GM23248 (cell line): ENCODE data around the gene C11orf71. TPM values are rescaled to one million over a fixed set of nuclear protein-coding genes. Genes with fewer than 3 reads are reported as not detected.
A peak's percentile ranks its signal among the peaks of the same experiment; 100 is the strongest.

Experiments
- DNase-seq: peaks from one replicate; pipeline ENCODE4 v3.0.0-alpha.2; 2015
- H2AFZ ChIP-seq: fragments of 200-600 bp; sonication (generic); 2 replicates; pipeline ENCODE4 v1.6.1; 2016; ENCODE audit warnings: antibody characterized with exemption
- H3F3A ChIP-seq: fragments of 200-600 bp; sonication (generic); 2 replicates; pipeline ENCODE4 v1.6.1; 2016; ENCODE audit warnings: mild to moderate bottlenecking, antibody characterized with exemption, mixed run types; ENCODE audit not compliant: insufficient read depth
- H3K27ac ChIP-seq: fragments of 200-600 bp; sonication (generic); 2 replicates; pipeline ENCODE4 v1.5.1; 2016; ENCODE audit warnings: mild to moderate bottlenecking
- H3K27me3 ChIP-seq: fragments of 200-600 bp; sonication (generic); replicated peaks from 2 replicates; pipeline ENCODE4 v1.6.1; 2016; ENCODE audit warnings: mild to moderate bottlenecking; ENCODE audit not compliant: insufficient read depth
- H3K36me3 ChIP-seq: fragments of 200-600 bp; sonication (generic); 2 replicates; pipeline ENCODE4 v1.6.1; 2016; ENCODE audit warnings: low read depth, mild to moderate bottlenecking
- H3K4me1 ChIP-seq: fragments of 200-600 bp; sonication (generic); 2 replicates; pipeline ENCODE4 v1.6.1; 2016; ENCODE audit warnings: mild to moderate bottlenecking; ENCODE audit not compliant: insufficient read depth
- H3K4me2 ChIP-seq: fragments of 200-600 bp; sonication (generic); one replicate; pipeline ENCODE4 v1.6.1; 2016; ENCODE audit warnings: mild to moderate bottlenecking; ENCODE audit not compliant: unreplicated experiment
- H3K4me3 ChIP-seq: fragments of 200-600 bp; sonication (generic); 2 replicates; pipeline ENCODE4 v1.5.1; 2016; ENCODE audit warnings: mild to moderate bottlenecking
- H3K79me2 ChIP-seq: fragments of 200-600 bp; sonication (generic); 2 replicates; pipeline ENCODE4 v1.6.1; 2016; ENCODE audit warnings: mild to moderate bottlenecking; ENCODE audit not compliant: insufficient read depth
- H3K9ac ChIP-seq: fragments of 200-600 bp; sonication (generic); 2 replicates; pipeline ENCODE4 v1.6.1; 2016; ENCODE audit warnings: mild to moderate bottlenecking
- H3K9me2 ChIP-seq: fragments of 200-600 bp; sonication (generic); 2 replicates; pipeline ENCODE4 v1.6.1; 2016; ENCODE audit warnings: mixed run types, mild to moderate bottlenecking, moderate library complexity; ENCODE audit not compliant: insufficient read depth
- H3K9me3 ChIP-seq: fragments of 200-600 bp; sonication (generic); one replicate; pipeline ENCODE4 v1.6.1; 2017; ENCODE audit warnings: low read depth
- H4K20me1 ChIP-seq: fragments of 200-600 bp; sonication (generic); 2 replicates; pipeline ENCODE4 v1.6.0; 2016; ENCODE audit not compliant: insufficient read depth
- EZH2 ChIP-seq: fragments of 200-600 bp; sonication (generic); IDR thresholded peaks from 2 replicates; pipeline ENCODE4 v1.6.1; 2018; ENCODE audit warnings: antibody characterized with exemption, mild to moderate bottlenecking; ENCODE audit not compliant: insufficient read depth, poor library complexity, severe bottlenecking
- EZH2phosphoT487 ChIP-seq: fragments of 200-600 bp; sonication (generic); IDR thresholded peaks from 2 replicates; pipeline ENCODE4 v1.6.1; 2018; ENCODE audit warnings: antibody characterized with exemption, moderate library complexity, mild to moderate bottlenecking, low read depth; ENCODE audit not compliant: insufficient read depth
- WGBS, 2 experiments: methylation state at CpG; one replicate each; pipeline ENCODE4 v1.1.6; 2015 to 2017; ENCODE audit warnings: low lambda C conversion rate in 2 of 2, low coverage in 1 of 2; ENCODE audit errors: missing lambda C conversion rate in 2 of 2; 5-methylcytosine and 5-hydroxymethylcytosine counted together
- in situ Hi-C: fragments of 300-500 bp; cut with MboI; formaldehyde crosslinking; loops from 2 replicates; pipeline ENCODE4 v1.15.0; 2020
- polyA plus RNA-seq: library from polyadenylated mRNA; unstranded; fragments of >200 nt; fragmentation: Nextera tagmentation; extraction: Ambion mirVana; gene quantifications from 2 replicates; pipeline ENCODE4 v1.2.1, GENCODE V29; 2016
- total RNA-seq: library from RNA; depleted of rRNA; stranded (reverse); fragments of >200 nt; shearing (Covaris generic); gene quantifications from 2 replicates; pipeline ENCODE4 v1.2.3, GENCODE V29; 2014

C11orf71 gene
- total and polyA plus RNA-seq, 2 experiments from 2014 or later: 1.8 to 4.8 TPM

DNA sequence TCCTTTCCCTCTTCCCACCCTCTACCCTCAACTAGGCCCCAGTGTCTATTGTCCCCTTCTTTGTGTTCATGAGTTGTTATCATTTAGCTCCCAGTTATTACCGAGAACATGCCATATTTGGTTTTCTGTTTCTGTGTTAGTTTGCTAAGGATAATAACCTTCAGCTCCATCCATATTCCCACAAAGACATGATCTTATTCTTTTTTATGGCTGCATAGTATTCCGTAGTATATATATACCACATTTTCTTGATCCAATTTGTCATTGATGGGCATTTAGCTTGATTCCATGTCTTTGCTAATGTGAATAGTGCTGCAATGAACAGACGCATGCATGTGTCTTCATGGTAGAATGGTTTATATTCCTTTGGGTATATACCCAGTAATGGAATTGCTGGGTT, 17.8 kb downstream of the C11orf71 start:
- peaks cover 31% of the 10 kb centered on the region for H3K4me1 ChIP-seq
- 57 to 61% methylated on average over 3 of the region's 3 CpGs for WGBS, 2 experiments

DNA sequence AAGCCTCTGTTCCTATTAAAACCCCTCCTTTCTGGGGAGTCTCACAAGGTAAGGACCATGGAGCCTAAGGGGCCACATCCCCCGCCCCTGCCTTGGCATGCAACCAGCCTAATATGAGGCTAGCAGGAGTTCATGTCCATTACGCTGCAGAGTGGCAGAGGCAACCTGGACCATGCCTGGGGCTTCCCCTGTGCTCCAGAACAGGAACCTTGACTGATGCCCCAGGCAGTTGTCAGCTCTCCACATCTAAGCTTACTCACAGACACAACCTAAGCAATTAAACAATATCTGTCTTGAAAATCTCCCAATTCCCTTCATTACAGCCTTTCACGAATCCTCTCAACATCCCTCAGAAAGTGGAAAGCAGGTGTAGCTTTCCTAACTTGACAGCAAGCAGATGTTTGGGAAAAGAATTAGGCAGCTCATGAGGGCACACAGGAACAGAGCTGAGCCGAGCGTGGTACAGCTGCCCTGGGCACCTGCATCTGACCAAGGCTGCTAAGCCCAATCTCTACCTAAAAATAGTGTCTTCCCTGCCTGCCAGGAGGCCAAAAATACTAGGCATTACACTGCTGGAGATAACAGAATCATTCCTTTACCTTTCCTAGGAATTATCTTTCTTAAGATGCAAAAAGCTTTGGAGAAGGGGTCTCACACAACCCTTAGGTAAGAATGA, 20.8 kb downstream of the C11orf71 start:
- no peaks in the 10 kb centered on the region for H3K9me2 ChIP-seq
- no peaks in the 10 kb centered on the region for H4K20me1 ChIP-seq
- H3K9me3 ChIP-seq: no peaks in the 10 kb centered on the region
- no peaks in the 10 kb centered on the region for H3K79me2 ChIP-seq
- H3K36me3 ChIP-seq: no peaks in the 10 kb centered on the region
- no peak overlapping the region for H3K4me2 ChIP-seq
- H2AFZ ChIP-seq: no peak overlapping the region
- WGBS, 2 experiments: 92 to 93% methylated on average over 5 of the region's 5 CpGs
- no peaks in the 10 kb centered on the region for H3K27me3 ChIP-seq
- peaks cover 21% of the 10 kb centered on the region for H3K4me1 ChIP-seq
- DNase-seq: no peak
- TF ChIP-seq EZH2 (no peak), EZH2phosphoT487 (no peak)
- H3K4me3 ChIP-seq: no peak overlapping the region
- H3K27ac ChIP-seq: no peak overlapping the region
- peaks cover 30% of the 10 kb centered on the region for H3F3A ChIP-seq
- in situ Hi-C loops: no loop called here
- no peak overlapping the region for H3K9ac ChIP-seq

More for the DNA sequence above, 17.8 kb downstream of the C11orf71 start:
- Histone ChIP-seq H3K27me3 (no peaks in the 10 kb centered on the region), H3K79me2 (no peaks in the 10 kb centered on the region), H2AFZ (no peak overlapping the region), H3K9ac (no peak overlapping the region), H4K20me1 (no peaks in the 10 kb centered on the region), H3F3A (peaks cover 28% of the 10 kb centered on the region), H3K9me2 (no peaks in the 10 kb centered on the region), H3K4me3 (no peak overlapping the region), H3K4me2 (no peak overlapping the region), H3K36me3 (no peaks in the 10 kb centered on the region), H3K9me3 (no peaks in the 10 kb centered on the region), H3K27ac (no peak overlapping the region)
- TF ChIP-seq EZH2 (no peak), EZH2phosphoT487 (no peak)
- DNase-seq: no peak
- in situ Hi-C loops: no loop called here

DNA sequence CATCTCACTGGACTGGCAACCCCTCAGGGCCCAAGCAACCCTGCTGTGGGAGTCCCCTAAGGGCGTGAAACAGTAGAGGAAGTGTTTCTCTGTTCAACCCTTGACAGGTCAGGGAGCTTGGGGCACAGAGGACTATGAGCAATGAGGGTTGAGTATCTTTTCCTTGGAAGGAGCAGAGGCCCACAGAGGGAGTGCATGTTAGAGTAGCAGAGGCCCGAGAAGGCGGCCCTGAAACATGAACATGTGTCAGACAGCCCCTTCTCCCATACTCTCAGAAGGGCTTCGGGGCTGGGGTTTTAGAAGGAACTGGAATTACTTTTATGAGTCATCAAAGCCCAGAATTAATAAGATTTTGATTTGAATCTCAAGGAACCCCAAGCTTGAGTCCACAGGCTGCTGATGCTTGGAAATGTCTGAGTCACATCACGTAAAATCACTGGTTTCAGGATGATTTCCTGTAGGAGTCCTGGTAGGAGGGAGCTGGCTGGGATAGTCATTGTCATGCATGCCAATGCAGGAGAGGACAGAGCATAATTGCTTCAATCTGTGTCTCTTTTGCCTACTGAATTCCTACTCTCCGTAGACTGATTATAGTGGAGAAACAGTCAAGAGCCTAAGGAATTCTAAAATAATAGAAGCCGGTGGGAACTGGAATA, 22.6 kb downstream of the C11orf71 start:
- Histone ChIP-seq H3K27me3 (no peaks in the 10 kb centered on the region), H3F3A (peaks cover 28% of the 10 kb centered on the region), H3K36me3 (no peaks in the 10 kb centered on the region), H3K4me3 (peak overlapping the region; percentile 23; the same call in 1 of the 2 replicates), H3K4me2 (peak overlapping the region; percentile 77), H3K9me2 (no peaks in the 10 kb centered on the region), H3K4me1 (peaks cover 21% of the 10 kb centered on the region), H3K79me2 (no peaks in the 10 kb centered on the region), H3K27ac (peak overlapping the region; percentile 83), H2AFZ (peak overlapping the region; percentile 60), H3K9me3 (no peaks in the 10 kb centered on the region), H4K20me1 (no peaks in the 10 kb centered on the region), H3K9ac (peak overlapping the region; percentile 54)
- WGBS, 2 experiments: 21 to 25% methylated on average over 7 of the region's 7 CpGs
- TF ChIP-seq EZH2phosphoT487 (no peak), EZH2 (no peak)
- peak; percentile 94 for DNase-seq
- in situ Hi-C loops: no loop called here

DNA sequence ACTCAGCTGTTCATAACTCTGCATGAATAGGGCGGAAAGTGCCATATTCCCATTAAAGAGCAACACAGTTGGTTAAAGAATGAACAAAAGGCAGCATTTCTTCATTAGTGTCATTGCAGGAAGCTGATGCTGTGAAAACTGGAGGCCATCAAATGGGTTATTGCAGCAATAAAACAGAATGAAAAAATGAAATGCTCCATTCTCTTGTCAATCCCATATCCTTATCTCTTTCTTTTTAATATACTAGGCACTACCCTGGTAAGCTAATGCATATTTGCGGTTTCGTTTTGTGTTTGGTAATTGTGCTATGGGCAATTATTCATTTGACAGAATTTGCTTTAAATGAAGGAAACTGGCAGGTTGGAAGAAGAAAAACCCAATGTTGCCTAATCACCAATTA, 25.3 kb downstream of the C11orf71 start:
- H3K27ac ChIP-seq: no peak overlapping the region
- DNase-seq: no peak
- H3F3A ChIP-seq: peaks cover 28% of the 10 kb centered on the region
- peaks cover 21% of the 10 kb centered on the region for H3K4me1 ChIP-seq
- no peaks in the 10 kb centered on the region for H3K27me3 ChIP-seq
- H3K79me2 ChIP-seq: no peaks in the 10 kb centered on the region
- H3K9ac ChIP-seq: no peak overlapping the region
- H3K36me3 ChIP-seq: no peaks in the 10 kb centered on the region
- in situ Hi-C loops: no loop called here
- 97% methylated on average over 3 of the region's 3 CpGs for WGBS, 2 experiments
- TF ChIP-seq EZH2phosphoT487 (no peak), EZH2 (no peak)
- no peak overlapping the region for H3K4me2 ChIP-seq
- no peak overlapping the region for H3K4me3 ChIP-seq
- no peaks in the 10 kb centered on the region for H4K20me1 ChIP-seq
- no peak overlapping the region for H2AFZ ChIP-seq
- no peaks in the 10 kb centered on the region for H3K9me2 ChIP-seq
- no peaks in the 10 kb centered on the region for H3K9me3 ChIP-seq
